GM12878 (cell line): ENCODE measurements around the gene HERC6. TPM values are rescaled to one million over a fixed set of nuclear protein-coding genes. Genes with fewer than 3 reads are reported as not detected.

ENCODE experiments used
- CBFB ChIP-seq: IDR thresholded peaks from 2 replicates; pipeline ENCODE4 v1.6.1; 2016; ENCODE audit warnings: antibody characterized with exemption, low read depth
- CHD2 ChIP-seq: IDR thresholded peaks from 2 replicates; pipeline ENCODE4 v1.6.1; 2011; ENCODE audit warnings: low read depth, low read length, improper control_type of control experiment, borderline replicate concordance
- ETV6 ChIP-seq, 2 experiments: fragments of 450-650 bp in 1 of 2; IDR thresholded peaks in 1 of 2; conservative IDR thresholded peaks in 1 of 2; 2 replicates each; pipeline ENCODE4 v1.6.1; 2014; ENCODE audit warnings: antibody characterized with exemption in 1 of 2, borderline replicate concordance in 1 of 2, low read depth in 1 of 2, mild to moderate bottlenecking in 1 of 2, moderate library complexity in 1 of 2
- HCFC1 ChIP-seq: fragments of 150-350 bp; IDR thresholded peaks from 2 replicates; pipeline ENCODE4 v1.6.1; 2014; ENCODE audit warnings: low read length
- KDM1A ChIP-seq: fragments of 200-600 bp; sonication (generic); IDR thresholded peaks from 2 replicates; pipeline ENCODE4 v1.6.1; 2016; ENCODE audit warnings: borderline replicate concordance
- MEF2A ChIP-seq: IDR thresholded peaks from 2 replicates; pipeline ENCODE4 v1.6.1; 2011; ENCODE audit warnings: low read depth, mild to moderate bottlenecking, low read length, moderate library complexity; ENCODE audit not compliant: insufficient read depth
- MYB ChIP-seq: fragments of 150-350 bp; IDR thresholded peaks from 2 replicates; pipeline ENCODE4 v1.6.1; 2014; ENCODE audit warnings: mild to moderate bottlenecking, low read depth, low read length, borderline replicate concordance
- NBN ChIP-seq: fragments of 450-650 bp; IDR thresholded peaks from 2 replicates; pipeline ENCODE4 v1.6.1; 2016
- POLR2AphosphoS5 ChIP-seq: IDR thresholded peaks from 2 replicates; pipeline ENCODE4 v1.6.1; 2011; ENCODE audit warnings: mild to moderate bottlenecking, low read length, inconsistent platforms
- ZNF207 ChIP-seq: fragments of 450-650 bp; IDR thresholded peaks from 2 replicates; pipeline ENCODE4 v1.6.1; 2014; ENCODE audit warnings: antibody characterized with exemption, mild to moderate bottlenecking, borderline replicate concordance
- polyA plus RNA-seq, 11 experiments: library from polyadenylated mRNA; depleted of rRNA in 4 of 11; unstranded in 6 of 11; stranded (reverse) in 5 of 11; fragments of >200 nt; fragmentation: Nextera tagmentation in 4 of 11; fragmentation: Illumina TruSeq in 1 of 11; extraction: Ambion mirVana in 4 of 11; extraction: Trizol in 1 of 11; gene quantifications; 1 replicate in 1 of 11; 2 replicates in 10 of 11; pipeline versions ENCODE4 v1.2.1 to v1.2.3, GENCODE V29; 2011 to 2016; ENCODE audit warnings: inconsistent platforms in 2 of 11, missing spikeins in 2 of 11, low read depth in 1 of 11
- total RNA-seq, 4 experiments: library from RNA; depleted of rRNA in 3 of 4; stranded (reverse); fragments of >200 nt in 3 of 4; fragmentation: Illumina TruSeq in 1 of 4; extraction: Trizol in 1 of 4; gene quantifications; 2 replicates each; pipeline versions ENCODE4 v1.2.1 to v1.2.3, GENCODE V29; 2013 to 2021
- TF ChIP-seq, protein P1 (sequence below): fragments of 450-650 bp; IDR thresholded peaks from 2 replicates; pipeline ENCODE4 v1.6.1; 2016; ENCODE audit warnings: mild to moderate bottlenecking, moderate library complexity, borderline replicate concordance
- TF ChIP-seq, protein P2 (sequence below): fragments of 450-650 bp; IDR thresholded peaks from 2 replicates; pipeline ENCODE4 v1.6.1; 2017; ENCODE audit warnings: mild to moderate bottlenecking, moderate library complexity
- TF ChIP-seq, protein P3 (sequence below): IDR thresholded peaks from 2 replicates; pipeline ENCODE4 v1.6.1; 2011; ENCODE audit warnings: borderline replicate concordance, low read depth, mild to moderate bottlenecking, moderate library complexity, low read length; ENCODE audit not compliant: insufficient read depth, poor library complexity, severe bottlenecking
- TF ChIP-seq, protein P4 (sequence below): fragments of 450-650 bp; IDR thresholded peaks from 2 replicates; pipeline ENCODE4 v1.6.1; 2014; ENCODE audit warnings: mild to moderate bottlenecking
- TF ChIP-seq, protein P5 (sequence below): IDR thresholded peaks from 2 replicates; pipeline ENCODE4 v1.6.1; 2011; ENCODE audit warnings: mild to moderate bottlenecking, low read depth, low read length, moderate library complexity; ENCODE audit not compliant: insufficient replicate concordance

Gene HERC6
- total and polyA plus RNA-seq, 10 of the 15 experiments (the other 5 are each of a cell fraction or from before 2014, with no cell fraction given), result 1.7 to 26.4 (median 5.9) TPM

DNA sequence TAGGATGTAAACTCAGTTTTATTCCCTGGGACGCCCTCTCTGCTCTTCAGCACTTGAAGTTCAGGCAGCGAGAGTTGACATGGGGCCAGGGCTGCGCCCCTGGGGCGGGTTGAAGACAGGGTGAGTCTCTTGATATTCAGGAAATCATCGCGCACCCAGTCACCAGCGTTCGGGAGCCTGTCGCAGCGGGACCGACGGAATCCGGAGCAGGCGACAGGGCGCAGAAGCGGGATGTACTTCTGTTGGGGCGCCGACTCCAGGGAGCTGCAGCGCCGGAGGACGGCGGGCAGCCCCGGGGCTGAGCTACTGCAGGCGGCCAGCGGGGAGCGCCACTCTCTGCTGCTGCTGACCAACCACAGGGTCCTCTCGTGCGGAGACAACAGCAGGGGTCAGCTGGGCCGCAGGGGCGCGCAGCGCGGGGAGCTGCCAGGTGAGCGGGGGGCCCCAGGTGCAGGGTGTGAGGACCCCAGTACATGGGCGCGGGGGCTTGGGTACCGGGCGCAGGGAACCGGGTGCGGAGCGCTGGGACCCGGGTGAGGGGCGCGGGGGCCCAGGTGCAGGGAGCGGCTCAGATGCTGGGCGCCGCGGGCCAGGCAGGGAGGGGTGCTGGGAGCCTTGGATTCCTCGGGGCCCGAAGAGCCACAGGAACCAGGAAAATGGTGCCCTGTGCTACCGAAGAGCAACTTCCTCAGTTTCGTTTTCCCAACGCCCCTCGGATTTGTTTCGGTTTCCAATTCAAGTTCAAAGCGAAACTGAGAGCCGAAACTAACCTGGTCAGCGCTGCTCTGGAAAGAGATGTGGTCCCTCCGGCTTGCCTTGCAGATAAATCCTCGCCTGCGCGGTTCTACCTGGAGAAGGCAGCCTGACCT, at the start of gene HERC6 (continued):
- TF ChIP-seq, protein P1, sequence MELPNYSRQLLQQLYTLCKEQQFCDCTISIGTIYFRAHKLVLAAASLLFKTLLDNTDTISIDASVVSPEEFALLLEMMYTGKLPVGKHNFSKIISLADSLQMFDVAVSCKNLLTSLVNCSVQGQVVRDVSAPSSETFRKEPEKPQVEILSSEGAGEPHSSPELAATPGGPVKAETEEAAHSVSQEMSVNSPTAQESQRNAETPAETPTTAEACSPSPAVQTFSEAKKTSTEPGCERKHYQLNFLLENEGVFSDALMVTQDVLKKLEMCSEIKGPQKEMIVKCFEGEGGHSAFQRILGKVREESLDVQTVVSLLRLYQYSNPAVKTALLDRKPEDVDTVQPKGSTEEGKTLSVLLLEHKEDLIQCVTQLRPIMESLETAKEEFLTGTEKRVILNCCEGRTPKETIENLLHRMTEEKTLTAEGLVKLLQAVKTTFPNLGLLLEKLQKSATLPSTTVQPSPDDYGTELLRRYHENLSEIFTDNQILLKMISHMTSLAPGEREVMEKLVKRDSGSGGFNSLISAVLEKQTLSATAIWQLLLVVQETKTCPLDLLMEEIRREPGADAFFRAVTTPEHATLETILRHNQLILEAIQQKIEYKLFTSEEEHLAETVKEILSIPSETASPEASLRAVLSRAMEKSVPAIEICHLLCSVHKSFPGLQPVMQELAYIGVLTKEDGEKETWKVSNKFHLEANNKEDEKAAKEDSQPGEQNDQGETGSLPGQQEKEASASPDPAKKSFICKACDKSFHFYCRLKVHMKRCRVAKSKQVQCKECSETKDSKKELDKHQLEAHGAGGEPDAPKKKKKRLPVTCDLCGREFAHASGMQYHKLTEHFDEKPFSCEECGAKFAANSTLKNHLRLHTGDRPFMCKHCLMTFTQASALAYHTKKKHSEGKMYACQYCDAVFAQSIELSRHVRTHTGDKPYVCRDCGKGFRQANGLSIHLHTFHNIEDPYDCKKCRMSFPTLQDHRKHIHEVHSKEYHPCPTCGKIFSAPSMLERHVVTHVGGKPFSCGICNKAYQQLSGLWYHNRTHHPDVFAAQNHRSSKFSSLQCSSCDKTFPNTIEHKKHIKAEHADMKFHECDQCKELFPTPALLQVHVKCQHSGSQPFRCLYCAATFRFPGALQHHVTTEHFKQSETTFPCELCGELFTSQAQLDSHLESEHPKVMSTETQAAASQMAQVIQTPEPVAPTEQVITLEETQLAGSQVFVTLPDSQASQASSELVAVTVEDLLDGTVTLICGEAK, result no peak
- TF ChIP-seq, protein P2, sequence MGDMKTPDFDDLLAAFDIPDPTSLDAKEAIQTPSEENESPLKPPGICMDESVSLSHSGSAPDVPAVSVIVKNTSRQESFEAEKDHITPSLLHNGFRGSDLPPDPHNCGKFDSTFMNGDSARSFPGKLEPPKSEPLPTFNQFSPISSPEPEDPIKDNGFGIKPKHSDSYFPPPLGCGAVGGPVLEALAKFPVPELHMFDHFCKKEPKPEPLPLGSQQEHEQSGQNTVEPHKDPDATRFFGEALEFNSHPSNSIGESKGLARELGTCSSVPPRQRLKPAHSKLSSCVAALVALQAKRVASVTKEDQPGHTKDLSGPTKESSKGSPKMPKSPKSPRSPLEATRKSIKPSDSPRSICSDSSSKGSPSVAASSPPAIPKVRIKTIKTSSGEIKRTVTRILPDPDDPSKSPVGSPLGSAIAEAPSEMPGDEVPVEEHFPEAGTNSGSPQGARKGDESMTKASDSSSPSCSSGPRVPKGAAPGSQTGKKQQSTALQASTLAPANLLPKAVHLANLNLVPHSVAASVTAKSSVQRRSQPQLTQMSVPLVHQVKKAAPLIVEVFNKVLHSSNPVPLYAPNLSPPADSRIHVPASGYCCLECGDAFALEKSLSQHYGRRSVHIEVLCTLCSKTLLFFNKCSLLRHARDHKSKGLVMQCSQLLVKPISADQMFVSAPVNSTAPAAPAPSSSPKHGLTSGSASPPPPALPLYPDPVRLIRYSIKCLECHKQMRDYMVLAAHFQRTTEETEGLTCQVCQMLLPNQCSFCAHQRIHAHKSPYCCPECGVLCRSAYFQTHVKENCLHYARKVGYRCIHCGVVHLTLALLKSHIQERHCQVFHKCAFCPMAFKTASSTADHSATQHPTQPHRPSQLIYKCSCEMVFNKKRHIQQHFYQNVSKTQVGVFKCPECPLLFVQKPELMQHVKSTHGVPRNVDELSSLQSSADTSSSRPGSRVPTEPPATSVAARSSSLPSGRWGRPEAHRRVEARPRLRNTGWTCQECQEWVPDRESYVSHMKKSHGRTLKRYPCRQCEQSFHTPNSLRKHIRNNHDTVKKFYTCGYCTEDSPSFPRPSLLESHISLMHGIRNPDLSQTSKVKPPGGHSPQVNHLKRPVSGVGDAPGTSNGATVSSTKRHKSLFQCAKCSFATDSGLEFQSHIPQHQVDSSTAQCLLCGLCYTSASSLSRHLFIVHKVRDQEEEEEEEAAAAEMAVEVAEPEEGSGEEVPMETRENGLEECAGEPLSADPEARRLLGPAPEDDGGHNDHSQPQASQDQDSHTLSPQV, result no peak
- TF ChIP-seq, protein P3, sequence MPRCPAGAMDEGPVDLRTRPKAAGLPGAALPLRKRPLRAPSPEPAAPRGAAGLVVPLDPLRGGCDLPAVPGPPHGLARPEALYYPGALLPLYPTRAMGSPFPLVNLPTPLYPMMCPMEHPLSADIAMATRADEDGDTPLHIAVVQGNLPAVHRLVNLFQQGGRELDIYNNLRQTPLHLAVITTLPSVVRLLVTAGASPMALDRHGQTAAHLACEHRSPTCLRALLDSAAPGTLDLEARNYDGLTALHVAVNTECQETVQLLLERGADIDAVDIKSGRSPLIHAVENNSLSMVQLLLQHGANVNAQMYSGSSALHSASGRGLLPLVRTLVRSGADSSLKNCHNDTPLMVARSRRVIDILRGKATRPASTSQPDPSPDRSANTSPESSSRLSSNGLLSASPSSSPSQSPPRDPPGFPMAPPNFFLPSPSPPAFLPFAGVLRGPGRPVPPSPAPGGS, result no peak
- no peak for TF ChIP-seq KDM1A
- TF ChIP-seq, protein P4, sequence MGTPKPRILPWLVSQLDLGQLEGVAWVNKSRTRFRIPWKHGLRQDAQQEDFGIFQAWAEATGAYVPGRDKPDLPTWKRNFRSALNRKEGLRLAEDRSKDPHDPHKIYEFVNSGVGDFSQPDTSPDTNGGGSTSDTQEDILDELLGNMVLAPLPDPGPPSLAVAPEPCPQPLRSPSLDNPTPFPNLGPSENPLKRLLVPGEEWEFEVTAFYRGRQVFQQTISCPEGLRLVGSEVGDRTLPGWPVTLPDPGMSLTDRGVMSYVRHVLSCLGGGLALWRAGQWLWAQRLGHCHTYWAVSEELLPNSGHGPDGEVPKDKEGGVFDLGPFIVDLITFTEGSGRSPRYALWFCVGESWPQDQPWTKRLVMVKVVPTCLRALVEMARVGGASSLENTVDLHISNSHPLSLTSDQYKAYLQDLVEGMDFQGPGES, result no peak; the same call in 1 of the 2 replicates
- peak; percentile 36; the same call in 1 of the 2 replicates for TF ChIP-seq HCFC1
- TF ChIP-seq CHD2, result peak; percentile 42; the same call in 1 of the 2 replicates
- TF ChIP-seq, protein P5, sequence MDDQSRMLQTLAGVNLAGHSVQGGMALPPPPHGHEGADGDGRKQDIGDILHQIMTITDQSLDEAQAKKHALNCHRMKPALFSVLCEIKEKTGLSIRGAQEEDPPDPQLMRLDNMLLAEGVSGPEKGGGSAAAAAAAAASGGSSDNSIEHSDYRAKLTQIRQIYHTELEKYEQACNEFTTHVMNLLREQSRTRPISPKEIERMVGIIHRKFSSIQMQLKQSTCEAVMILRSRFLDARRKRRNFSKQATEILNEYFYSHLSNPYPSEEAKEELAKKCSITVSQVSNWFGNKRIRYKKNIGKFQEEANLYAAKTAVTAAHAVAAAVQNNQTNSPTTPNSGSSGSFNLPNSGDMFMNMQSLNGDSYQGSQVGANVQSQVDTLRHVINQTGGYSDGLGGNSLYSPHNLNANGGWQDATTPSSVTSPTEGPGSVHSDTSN, result no peak
- 0 out of 2 replicates have a peak, but pooled peaks have one; percentile 41 for TF ChIP-seq POLR2AphosphoS5
- peak in 1 of 2 experiments; percentile 92; a peak in 2 of 4 replicates for TF ChIP-seq ETV6 (conservative IDR thresholded peaks at IDR 0.05 in 1 of 2, IDR thresholded peaks at IDR 0.05 in 1 of 2; ENCODE audit: borderline replicate concordance in 1 of 2, low read depth in 1 of 2)
- no peak for TF ChIP-seq MYB
- TF ChIP-seq NBN, result peak; percentile 42; the same call in 1 of the 2 replicates
- peak; percentile 77; the same call in 1 of the 2 replicates for TF ChIP-seq ZNF207
- peak; percentile 51; the same call in 1 of the 2 replicates for TF ChIP-seq CBFB
- TF ChIP-seq MEF2A, result 0 out of 2 replicates have a peak, but pooled peaks have one; percentile 26
